SK-N-SH treated with all-trans-retinoic acid at 6 μM for 48 hours (cell line): Measurements from ENCODE around the gene SPATA1.

Source experiments
- ATAC-seq: fragments of 200-7000 bp; cut with Tn5 transposase; 3 replicates; pipeline ENCODE4 v1.9.1; 2020; ENCODE audit warnings: mild to moderate bottlenecking, moderate library complexity
- ARNTL ChIP-seq: fragments of 450-650 bp; formaldehyde crosslinking; IDR thresholded peaks from 2 replicates; pipeline ENCODE4 v1.5.0; 2020; ENCODE audit warnings: low read depth, mild to moderate bottlenecking, moderate library complexity, borderline replicate concordance
- BACH2 ChIP-seq: fragments of 250-450 bp; sonication (Bioruptor Pico); IDR thresholded peaks from 2 replicates; pipeline ENCODE4 v1.9.0; 2021; ENCODE audit warnings: mild to moderate bottlenecking, borderline replicate concordance
- CSDC2 ChIP-seq: fragments of 250-450 bp; sonication (Bioruptor Pico); IDR thresholded peaks from 2 replicates; pipeline ENCODE4 v1.5.0; 2020; ENCODE audit warnings: mild to moderate bottlenecking, moderate library complexity
- ESRRG ChIP-seq: fragments of 250-450 bp; sonication (Bioruptor Pico); IDR thresholded peaks from 2 replicates; pipeline ENCODE4 v1.6.1; 2021; ENCODE audit warnings: mild to moderate bottlenecking
- GLIS3 ChIP-seq: fragments of 250-450 bp; sonication (Bioruptor Pico); IDR thresholded peaks from 2 replicates; pipeline ENCODE4 v1.5.0; 2020; ENCODE audit warnings: mild to moderate bottlenecking, moderate library complexity
- ISL1 ChIP-seq: fragments of 250-450 bp; sonication (Bioruptor Pico); IDR thresholded peaks from 2 replicates; pipeline ENCODE4 v2.1.2; 2022; ENCODE audit warnings: mild to moderate bottlenecking, moderate library complexity
- OSR1 ChIP-seq: fragments of 250-450 bp; sonication (Bioruptor Pico); IDR thresholded peaks from 2 replicates; pipeline ENCODE4 v1.8.0; 2022; ENCODE audit warnings: moderate library complexity, mild to moderate bottlenecking, inconsistent platforms
- PPARA ChIP-seq: fragments of 250-450 bp; sonication (Bioruptor Pico); IDR thresholded peaks from 2 replicates; pipeline ENCODE4 v1.5.0; 2020; ENCODE audit warnings: mild to moderate bottlenecking, borderline replicate concordance
- RARB ChIP-seq: fragments of 250-450 bp; sonication (Bioruptor Pico); IDR thresholded peaks from 2 replicates; pipeline ENCODE4 v1.8.0; 2021; ENCODE audit warnings: mild to moderate bottlenecking, moderate library complexity
- SNAI2 ChIP-seq: fragments of 250-450 bp; sonication (Bioruptor Pico); IDR thresholded peaks from 2 replicates; pipeline ENCODE4 v1.5.0; 2020; ENCODE audit warnings: mild to moderate bottlenecking, moderate library complexity
- TCF4 ChIP-seq: fragments of 250-450 bp; sonication (Bioruptor Pico); IDR thresholded peaks from 2 replicates; pipeline ENCODE4 v1.8.0; 2021; ENCODE audit warnings: mild to moderate bottlenecking, moderate library complexity, borderline replicate concordance
- TOX ChIP-seq: fragments of 250-450 bp; sonication (Bioruptor Pico); IDR thresholded peaks from 2 replicates; pipeline ENCODE4 v1.8.0; 2021; ENCODE audit warnings: mild to moderate bottlenecking, moderate library complexity, borderline replicate concordance
- ZC3H10 ChIP-seq: fragments of 250-450 bp; sonication (Bioruptor Pico); IDR thresholded peaks from 2 replicates; pipeline ENCODE4 v1.5.1; 2021; ENCODE audit warnings: mild to moderate bottlenecking, moderate library complexity
- ZFP3 ChIP-seq: fragments of 250-450 bp; sonication (Bioruptor Pico); IDR thresholded peaks from 2 replicates; pipeline ENCODE4 v1.5.0; 2020; ENCODE audit warnings: mild to moderate bottlenecking, moderate library complexity
- ZFP30 ChIP-seq: fragments of 450-650 bp; formaldehyde crosslinking; IDR thresholded peaks from 2 replicates; pipeline ENCODE4 v1.5.0; 2022; ENCODE audit warnings: mild to moderate bottlenecking, moderate library complexity
- ZNF565 ChIP-seq: fragments of 450-650 bp; formaldehyde crosslinking; conservative IDR thresholded peaks from 2 replicates; pipeline ENCODE4 v1.5.0; 2020; ENCODE audit warnings: low read depth, mild to moderate bottlenecking, moderate library complexity
- ZNF70 ChIP-seq: fragments of 450-650 bp; formaldehyde crosslinking; IDR thresholded peaks from 2 replicates; pipeline ENCODE4 v1.5.0; 2020; ENCODE audit warnings: mild to moderate bottlenecking, moderate library complexity
- ZNF8 ChIP-seq: fragments of 450-650 bp; formaldehyde crosslinking; IDR thresholded peaks from 2 replicates; pipeline ENCODE4 v1.5.0; 2020; ENCODE audit warnings: mild to moderate bottlenecking, moderate library complexity
- TF ChIP-seq, protein P1 (sequence below): fragments of 250-450 bp; sonication (Bioruptor Pico); IDR thresholded peaks from 2 replicates; pipeline ENCODE4 v1.5.1; 2021; ENCODE audit warnings: mild to moderate bottlenecking, moderate library complexity
- TF ChIP-seq, protein P2 (sequence below): fragments of 250-450 bp; sonication (Bioruptor Pico); IDR thresholded peaks from 2 replicates; pipeline ENCODE4 v1.8.0; 2020; ENCODE audit warnings: mild to moderate bottlenecking, moderate library complexity, borderline replicate concordance
- TF ChIP-seq, protein P3 (sequence below): fragments of 250-450 bp; sonication (Bioruptor Pico); IDR thresholded peaks from 2 replicates; pipeline ENCODE4 v1.5.0; 2020; ENCODE audit warnings: mild to moderate bottlenecking, moderate library complexity
- TF ChIP-seq, protein P4 (sequence below): fragments of 250-450 bp; sonication (Bioruptor Pico); IDR thresholded peaks from 2 replicates; pipeline ENCODE4 v1.8.0; 2021; ENCODE audit warnings: low read depth, mild to moderate bottlenecking, moderate library complexity, borderline replicate concordance
- TF ChIP-seq, protein P5 (sequence below): fragments of 250-450 bp; sonication (Bioruptor Pico); IDR thresholded peaks from 2 replicates; pipeline ENCODE4 v1.5.1; 2020; ENCODE audit warnings: low read depth, mild to moderate bottlenecking, moderate library complexity

SPATA1 gene

DNA sequence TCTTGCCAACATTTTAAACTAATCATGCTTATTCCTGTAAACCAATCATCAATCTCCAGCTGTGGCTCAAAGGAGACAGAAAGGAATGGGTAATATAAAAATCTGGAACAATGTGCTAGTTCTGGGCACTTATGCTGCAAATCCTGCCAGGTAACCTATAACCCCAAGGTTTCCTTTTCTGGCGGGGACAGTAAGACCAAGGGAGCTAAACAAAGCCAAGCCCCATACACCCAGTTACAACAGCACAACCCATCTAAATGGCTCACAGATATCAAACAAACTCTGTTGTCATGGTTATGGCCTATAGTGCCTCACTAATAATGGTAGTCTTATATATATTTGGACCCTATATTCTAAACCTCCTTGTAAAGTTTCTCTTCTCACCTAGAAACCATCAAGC lies 104.9 kb downstream of the SPATA1 start (continued):
- TF ChIP-seq, protein P1, sequence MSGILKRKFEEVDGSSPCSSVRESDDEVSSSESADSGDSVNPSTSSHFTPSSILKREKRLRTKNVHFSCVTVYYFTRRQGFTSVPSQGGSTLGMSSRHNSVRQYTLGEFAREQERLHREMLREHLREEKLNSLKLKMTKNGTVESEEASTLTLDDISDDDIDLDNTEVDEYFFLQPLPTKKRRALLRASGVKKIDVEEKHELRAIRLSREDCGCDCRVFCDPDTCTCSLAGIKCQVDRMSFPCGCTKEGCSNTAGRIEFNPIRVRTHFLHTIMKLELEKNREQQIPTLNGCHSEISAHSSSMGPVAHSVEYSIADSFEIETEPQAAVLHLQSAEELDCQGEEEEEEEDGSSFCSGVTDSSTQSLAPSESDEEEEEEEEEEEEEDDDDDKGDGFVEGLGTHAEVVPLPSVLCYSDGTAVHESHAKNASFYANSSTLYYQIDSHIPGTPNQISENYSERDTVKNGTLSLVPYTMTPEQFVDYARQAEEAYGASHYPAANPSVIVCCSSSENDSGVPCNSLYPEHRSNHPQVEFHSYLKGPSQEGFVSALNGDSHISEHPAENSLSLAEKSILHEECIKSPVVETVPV (CRISPR knock-in tag), result no peak
- TF ChIP-seq CSDC2, result no peak
- TF ChIP-seq GLIS3 (CRISPR knock-in tag), result no peak
- TF ChIP-seq ZC3H10 (CRISPR knock-in tag), result no peak
- no peak for TF ChIP-seq ZFP3 (CRISPR knock-in tag)
- TF ChIP-seq, all 23 proteins: peak for 0

DNA sequence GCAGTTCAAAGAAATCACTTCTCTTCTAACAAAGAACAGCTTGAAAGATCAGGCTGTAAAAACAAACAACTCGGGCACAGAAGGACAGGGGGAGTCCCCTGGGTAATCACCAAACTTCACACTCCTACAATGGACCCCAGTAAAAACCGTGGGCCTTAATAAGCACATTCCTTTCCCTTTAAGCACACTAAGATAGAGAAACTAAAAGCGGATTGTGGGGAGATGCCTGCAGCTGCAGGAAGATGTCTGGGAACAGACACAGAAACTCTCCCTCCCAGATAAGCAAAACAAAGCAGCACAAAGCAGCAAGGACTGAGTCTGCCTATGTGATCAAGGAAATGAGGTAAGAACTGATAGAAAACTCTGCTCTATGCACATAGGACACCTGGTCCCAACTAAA lies 105.6 kb downstream of the SPATA1 start:
- no peak for TF ChIP-seq TOX (CRISPR knock-in tag)
- no peak for TF ChIP-seq OSR1
- TF ChIP-seq, protein P2, sequence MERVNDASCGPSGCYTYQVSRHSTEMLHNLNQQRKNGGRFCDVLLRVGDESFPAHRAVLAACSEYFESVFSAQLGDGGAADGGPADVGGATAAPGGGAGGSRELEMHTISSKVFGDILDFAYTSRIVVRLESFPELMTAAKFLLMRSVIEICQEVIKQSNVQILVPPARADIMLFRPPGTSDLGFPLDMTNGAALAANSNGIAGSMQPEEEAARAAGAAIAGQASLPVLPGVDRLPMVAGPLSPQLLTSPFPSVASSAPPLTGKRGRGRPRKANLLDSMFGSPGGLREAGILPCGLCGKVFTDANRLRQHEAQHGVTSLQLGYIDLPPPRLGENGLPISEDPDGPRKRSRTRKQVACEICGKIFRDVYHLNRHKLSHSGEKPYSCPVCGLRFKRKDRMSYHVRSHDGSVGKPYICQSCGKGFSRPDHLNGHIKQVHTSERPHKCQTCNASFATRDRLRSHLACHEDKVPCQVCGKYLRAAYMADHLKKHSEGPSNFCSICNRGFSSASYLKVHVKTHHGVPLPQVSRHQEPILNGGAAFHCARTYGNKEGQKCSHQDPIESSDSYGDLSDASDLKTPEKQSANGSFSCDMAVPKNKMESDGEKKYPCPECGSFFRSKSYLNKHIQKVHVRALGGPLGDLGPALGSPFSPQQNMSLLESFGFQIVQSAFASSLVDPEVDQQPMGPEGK (CRISPR knock-in tag), result no peak
- TF ChIP-seq ARNTL (CRISPR knock-in tag), result no peak
- no peak for TF ChIP-seq ZFP3 (CRISPR knock-in tag)
- TF ChIP-seq, protein P3, sequence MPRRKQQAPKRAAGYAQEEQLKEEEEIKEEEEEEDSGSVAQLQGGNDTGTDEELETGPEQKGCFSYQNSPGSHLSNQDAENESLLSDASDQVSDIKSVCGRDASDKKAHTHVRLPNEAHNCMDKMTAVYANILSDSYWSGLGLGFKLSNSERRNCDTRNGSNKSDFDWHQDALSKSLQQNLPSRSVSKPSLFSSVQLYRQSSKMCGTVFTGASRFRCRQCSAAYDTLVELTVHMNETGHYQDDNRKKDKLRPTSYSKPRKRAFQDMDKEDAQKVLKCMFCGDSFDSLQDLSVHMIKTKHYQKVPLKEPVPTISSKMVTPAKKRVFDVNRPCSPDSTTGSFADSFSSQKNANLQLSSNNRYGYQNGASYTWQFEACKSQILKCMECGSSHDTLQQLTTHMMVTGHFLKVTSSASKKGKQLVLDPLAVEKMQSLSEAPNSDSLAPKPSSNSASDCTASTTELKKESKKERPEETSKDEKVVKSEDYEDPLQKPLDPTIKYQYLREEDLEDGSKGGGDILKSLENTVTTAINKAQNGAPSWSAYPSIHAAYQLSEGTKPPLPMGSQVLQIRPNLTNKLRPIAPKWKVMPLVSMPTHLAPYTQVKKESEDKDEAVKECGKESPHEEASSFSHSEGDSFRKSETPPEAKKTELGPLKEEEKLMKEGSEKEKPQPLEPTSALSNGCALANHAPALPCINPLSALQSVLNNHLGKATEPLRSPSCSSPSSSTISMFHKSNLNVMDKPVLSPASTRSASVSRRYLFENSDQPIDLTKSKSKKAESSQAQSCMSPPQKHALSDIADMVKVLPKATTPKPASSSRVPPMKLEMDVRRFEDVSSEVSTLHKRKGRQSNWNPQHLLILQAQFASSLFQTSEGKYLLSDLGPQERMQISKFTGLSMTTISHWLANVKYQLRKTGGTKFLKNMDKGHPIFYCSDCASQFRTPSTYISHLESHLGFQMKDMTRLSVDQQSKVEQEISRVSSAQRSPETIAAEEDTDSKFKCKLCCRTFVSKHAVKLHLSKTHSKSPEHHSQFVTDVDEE, result no peak
- TF ChIP-seq, protein P4, sequence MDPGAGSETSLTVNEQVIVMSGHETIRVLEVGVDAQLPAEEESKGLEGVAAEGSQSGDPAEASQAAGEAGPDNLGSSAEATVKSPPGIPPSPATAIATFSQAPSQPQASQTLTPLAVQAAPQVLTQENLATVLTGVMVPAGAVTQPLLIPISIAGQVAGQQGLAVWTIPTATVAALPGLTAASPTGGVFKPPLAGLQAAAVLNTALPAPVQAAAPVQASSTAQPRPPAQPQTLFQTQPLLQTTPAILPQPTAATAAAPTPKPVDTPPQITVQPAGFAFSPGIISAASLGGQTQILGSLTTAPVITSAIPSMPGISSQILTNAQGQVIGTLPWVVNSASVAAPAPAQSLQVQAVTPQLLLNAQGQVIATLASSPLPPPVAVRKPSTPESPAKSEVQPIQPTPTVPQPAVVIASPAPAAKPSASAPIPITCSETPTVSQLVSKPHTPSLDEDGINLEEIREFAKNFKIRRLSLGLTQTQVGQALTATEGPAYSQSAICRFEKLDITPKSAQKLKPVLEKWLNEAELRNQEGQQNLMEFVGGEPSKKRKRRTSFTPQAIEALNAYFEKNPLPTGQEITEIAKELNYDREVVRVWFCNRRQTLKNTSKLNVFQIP, result no peak
- TF ChIP-seq CSDC2, result no peak
- TF ChIP-seq, protein P5, sequence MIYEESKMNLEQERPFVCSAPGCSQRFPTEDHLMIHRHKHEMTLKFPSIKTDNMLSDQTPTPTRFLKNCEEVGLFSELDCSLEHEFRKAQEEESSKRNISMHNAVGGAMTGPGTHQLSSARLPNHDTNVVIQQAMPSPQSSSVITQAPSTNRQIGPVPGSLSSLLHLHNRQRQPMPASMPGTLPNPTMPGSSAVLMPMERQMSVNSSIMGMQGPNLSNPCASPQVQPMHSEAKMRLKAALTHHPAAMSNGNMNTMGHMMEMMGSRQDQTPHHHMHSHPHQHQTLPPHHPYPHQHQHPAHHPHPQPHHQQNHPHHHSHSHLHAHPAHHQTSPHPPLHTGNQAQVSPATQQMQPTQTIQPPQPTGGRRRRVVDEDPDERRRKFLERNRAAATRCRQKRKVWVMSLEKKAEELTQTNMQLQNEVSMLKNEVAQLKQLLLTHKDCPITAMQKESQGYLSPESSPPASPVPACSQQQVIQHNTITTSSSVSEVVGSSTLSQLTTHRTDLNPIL (CRISPR knock-in tag), result no peak
- no peak for TF ChIP-seq TCF4 (CRISPR knock-in tag)
- no peak for TF ChIP-seq ISL1
- TF ChIP-seq ZNF8 (CRISPR knock-in tag), result no peak
- TF ChIP-seq BACH2 (CRISPR knock-in tag), result no peak
- TF ChIP-seq RARB, result no peak
- TF ChIP-seq, protein P1 (CRISPR knock-in tag), result no peak
- TF ChIP-seq ZNF70 (CRISPR knock-in tag), result no peak
- no peak for TF ChIP-seq ESRRG (CRISPR knock-in tag)
- TF ChIP-seq ZC3H10 (CRISPR knock-in tag), result no peak
- TF ChIP-seq GLIS3 (CRISPR knock-in tag), result no peak
- TF ChIP-seq, all 23 proteins: peak for 0
- no peak for ATAC-seq

DNA sequence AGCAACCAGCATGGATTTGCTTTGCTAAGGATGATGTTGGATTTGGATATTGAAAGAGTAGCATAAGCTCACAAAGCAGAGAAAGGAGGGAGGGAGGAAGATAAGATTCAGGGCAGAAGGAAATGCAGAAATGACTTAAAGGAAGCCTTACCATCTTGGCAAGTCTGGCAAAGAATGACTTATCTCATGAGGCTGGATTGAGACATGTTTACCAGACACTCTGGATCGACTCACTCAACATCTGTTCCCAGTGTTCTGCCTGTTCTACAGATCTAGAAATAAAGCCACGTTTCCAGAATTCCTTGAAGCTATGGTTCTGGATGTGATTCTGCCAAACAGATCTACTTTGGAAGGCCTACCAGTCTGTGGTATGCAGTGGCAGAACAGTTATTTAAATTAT lies 106.8 kb downstream of the SPATA1 start:
- no peak for ATAC-seq
- TF ChIP-seq SNAI2 (no peak), OSR1 (no peak), ZNF565 (CRISPR knock-in tag) (no peak), ZNF70 (CRISPR knock-in tag) (no peak), ZNF8 (CRISPR knock-in tag) (no peak), ZFP30 (CRISPR knock-in tag) (no peak), ESRRG (CRISPR knock-in tag) (no peak), ZFP3 (CRISPR knock-in tag) (no peak), RARB (no peak), PPARA (CRISPR knock-in tag) (no peak), TOX (CRISPR knock-in tag) (no peak), BACH2 (CRISPR knock-in tag) (no peak)
- TF ChIP-seq, protein P1 (CRISPR knock-in tag), result no peak
- TF ChIP-seq, protein P5 (CRISPR knock-in tag), result no peak
